DOHH2 (cell line): ENCODE results near the gene CCDC197.

ENCODE experiments used
- H3F3A ChIP-seq: fragments of 200-600 bp; sonication (generic), shearing (Covaris generic); 2 replicates; pipeline ENCODE4 v1.6.0; 2016; ENCODE audit warnings: antibody characterized with exemption, mild to moderate bottlenecking; ENCODE audit not compliant: control insufficient read depth, insufficient read depth
- H3K27ac ChIP-seq: fragments of 200-600 bp; sonication (generic); 2 replicates; pipeline ENCODE4 v1.5.1; 2014; ENCODE audit warnings: low read depth, mild to moderate bottlenecking, low read length, moderate library complexity
- H3K27me3 ChIP-seq: fragments of 200-600 bp; sonication (generic); 2 replicates; pipeline ENCODE4 v1.6.1; 2014; ENCODE audit warnings: mild to moderate bottlenecking, low read length, mixed read lengths; ENCODE audit not compliant: control insufficient read depth
- H3K36me3 ChIP-seq: fragments of 200-600 bp; sonication (generic); 2 replicates; pipeline ENCODE4 v1.6.1; 2014; ENCODE audit warnings: mild to moderate bottlenecking, low read length, moderate library complexity, mixed read lengths; ENCODE audit not compliant: control insufficient read depth
- H3K4me1 ChIP-seq: fragments of 200-600 bp; sonication (generic); 2 replicates; pipeline ENCODE4 v1.6.1; 2014; ENCODE audit warnings: mild to moderate bottlenecking, low read length, mixed read lengths; ENCODE audit not compliant: control insufficient read depth
- H3K4me2 ChIP-seq: fragments of 200-600 bp; sonication (generic); 2 replicates; pipeline ENCODE4 v1.6.0; 2014; ENCODE audit warnings: mild to moderate bottlenecking, low read length, moderate library complexity
- H3K4me3 ChIP-seq: fragments of 200-600 bp; sonication (generic); 2 replicates; pipeline ENCODE4 v1.5.1; 2014; ENCODE audit warnings: mild to moderate bottlenecking, low read length, mixed read lengths
- H3K79me2 ChIP-seq: fragments of 200-600 bp; sonication (generic); 2 replicates; pipeline ENCODE4 v1.6.1; 2014; ENCODE audit warnings: mild to moderate bottlenecking, low read length, mixed read lengths; ENCODE audit not compliant: control insufficient read depth
- H3K9me2 ChIP-seq: fragments of 200-600 bp; sonication (generic); replicated peaks from 2 replicates; pipeline ENCODE4 v1.6.1; 2014; ENCODE audit warnings: mild to moderate bottlenecking, low read length, mixed read lengths; ENCODE audit not compliant: control insufficient read depth
- H3K9me3 ChIP-seq: fragments of 200-600 bp; sonication (generic); 2 replicates; pipeline ENCODE4 v1.6.1; 2014; ENCODE audit warnings: antibody characterized with exemption, low read length, mixed read lengths; ENCODE audit not compliant: control insufficient read depth, insufficient read depth
- H4K20me1 ChIP-seq: fragments of 200-600 bp; sonication (generic); 2 replicates; pipeline ENCODE4 v1.6.0; 2014; ENCODE audit warnings: low read depth, mild to moderate bottlenecking, antibody characterized with exemption, low read length, moderate library complexity; ENCODE audit not compliant: control insufficient read depth, insufficient read depth
- CTCF ChIP-seq: fragments of 200-600 bp; sonication (generic); IDR thresholded peaks from one replicate; pipeline ENCODE4 v1.5.1; 2014; ENCODE audit warnings: antibody characterized with exemption, mild to moderate bottlenecking, low read depth, low read length; ENCODE audit not compliant: poor library complexity, severe bottlenecking
- EZH2phosphoT487 ChIP-seq: fragments of 200-600 bp; sonication (generic); IDR thresholded peaks from 2 replicates; pipeline ENCODE4 v1.6.1; 2017; ENCODE audit warnings: borderline replicate concordance, mild to moderate bottlenecking, antibody characterized with exemption, low read length, moderate library complexity, mixed read lengths

The CCDC197 gene

GRCh38 chr14:94051779-94052178 lies 54.7 kb downstream of the CCDC197 start:
- Histone ChIP-seq H3K36me3 (peaks cover 92% of the 10 kb centered on the region), H3K4me1 (no peaks in the 10 kb centered on the region), H3K9me2 (no peaks in the 10 kb centered on the region), H3F3A (no peaks in the 10 kb centered on the region), H4K20me1 (no peaks in the 10 kb centered on the region), H3K79me2 (no peaks in the 10 kb centered on the region), H3K27ac (no peak overlapping the region), H3K4me2 (no peak overlapping the region), H3K27me3 (no peaks in the 10 kb centered on the region), H3K9me3 (no peaks in the 10 kb centered on the region), H3K4me3 (no peak overlapping the region)
- no peak for TF ChIP-seq EZH2phosphoT487
- TF ChIP-seq CTCF, result no peak

DNA sequence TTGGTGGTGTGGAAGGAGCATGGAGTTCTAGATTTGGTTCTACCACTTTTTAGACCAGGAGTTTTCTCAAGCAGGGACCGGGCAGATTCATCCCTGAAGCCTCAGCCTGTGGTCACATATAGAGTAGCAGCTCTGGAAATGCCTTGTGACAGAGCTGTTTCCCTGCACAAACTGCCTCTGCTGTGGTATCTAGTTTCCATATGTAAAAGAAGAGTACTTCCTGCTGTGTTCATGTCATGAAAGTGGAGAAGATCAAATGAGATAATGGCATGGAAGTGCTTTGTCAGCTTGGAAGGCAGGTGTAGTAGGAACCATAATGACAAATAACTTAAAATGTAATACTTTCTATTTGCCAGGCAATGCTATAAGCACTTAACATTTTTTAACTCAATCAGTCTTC lies 55.1 kb downstream of the CCDC197 start:
- H3K27me3 ChIP-seq, result no peaks in the 10 kb centered on the region
- H3F3A ChIP-seq, result no peaks in the 10 kb centered on the region
- H3K36me3 ChIP-seq, result peaks cover 92% of the 10 kb centered on the region
- no peak for TF ChIP-seq EZH2phosphoT487
- TF ChIP-seq CTCF, result no peak
- H3K27ac ChIP-seq, result no peak overlapping the region
- H3K4me1 ChIP-seq, result no peaks in the 10 kb centered on the region
- H4K20me1 ChIP-seq, result 0 out of 2 replicates have a peak, but pooled peaks cover 4% of the 10 kb centered on the region
- no peaks in the 10 kb centered on the region for H3K9me2 ChIP-seq
- H3K79me2 ChIP-seq, result no peaks in the 10 kb centered on the region
- no peak overlapping the region for H3K4me2 ChIP-seq
- H3K4me3 ChIP-seq, result no peak overlapping the region
- H3K9me3 ChIP-seq, result no peaks in the 10 kb centered on the region

GRCh38 chr14:94052662-94053061 lies 55.6 kb downstream of the CCDC197 start:
- Histone ChIP-seq H3K9me2 (no peaks in the 10 kb centered on the region), H3K4me3 (no peak overlapping the region), H3K9me3 (no peaks in the 10 kb centered on the region), H3K4me1 (no peaks in the 10 kb centered on the region), H3K79me2 (no peaks in the 10 kb centered on the region), H3K36me3 (peaks cover 92% of the 10 kb centered on the region), H3K27me3 (no peaks in the 10 kb centered on the region), H3K4me2 (no peak overlapping the region), H3K27ac (no peak overlapping the region), H3F3A (no peaks in the 10 kb centered on the region), H4K20me1 (0 out of 2 replicates have a peak, but pooled peaks cover 4% of the 10 kb centered on the region)
- TF ChIP-seq CTCF (no peak), EZH2phosphoT487 (no peak)
